GM18519 (cell line): ENCODE data around the gene RNF130.
"Not testable (repeated sequence)": the region's sequence is repeated elsewhere in the genome, so short reads cannot be mapped to it uniquely, and the experiment has no call there.

Source experiments
- ATAC-seq: cut with Tn5 transposase; IDR thresholded peaks from one replicate; pipeline ENCODE4 v1.9.1; 2021; ENCODE audit warnings: mild to moderate bottlenecking, moderate library complexity; ENCODE audit not compliant: unreplicated experiment, low FRiP score

The RNF130 gene

GRCh38 chr5:180026734-180027458 lies 44.7 kb downstream of the RNF130 start:
- no peak for ATAC-seq

- ATAC-seq = no peak
Measured at GRCh38 chr5:180026320-180026719, 45.2 kb downstream of the RNF130 start.

GRCh38 chr5:180021900-180022299 lies 49.7 kb downstream of the RNF130 start:
- ATAC-seq = no peak

GRCh38 chr5:180020176-180020575 lies 51.4 kb downstream of the RNF130 start:
- ATAC-seq = no peak

GRCh38 chr5:180018347-180019060 lies 53.1 kb downstream of the RNF130 start:
- ATAC-seq = no peak

- ATAC-seq = not testable (repeated sequence)
Measured at GRCh38 chr5:180015523-180015922, 56.0 kb downstream of the RNF130 start.

GRCh38 chr5:180013678-180014077 lies 57.9 kb downstream of the RNF130 start:
- ATAC-seq = no peak

GRCh38 chr5:180012316-180012715 lies 59.2 kb downstream of the RNF130 start:
- ATAC-seq = no peak

- no peak for ATAC-seq
Measured at GRCh38 chr5:180010636-180011035, 60.9 kb downstream of the RNF130 start.

- no peak for ATAC-seq
Measured at GRCh38 chr5:180009581-180009980, 62.0 kb downstream of the RNF130 start.

GRCh38 chr5:180008433-180008832 lies 63.1 kb downstream of the RNF130 start:
- ATAC-seq = no peak

- no peak for ATAC-seq
Measured at GRCh38 chr5:180007582-180007981, 64.0 kb downstream of the RNF130 start.

- no peak for ATAC-seq
Measured at GRCh38 chr5:180006141-180006540, 65.4 kb downstream of the RNF130 start.

- ATAC-seq = no peak
Measured at GRCh38 chr5:180003127-180003526, 68.4 kb downstream of the RNF130 start.

GRCh38 chr5:180001742-180002141 lies 69.8 kb downstream of the RNF130 start:
- no peak for ATAC-seq

GRCh38 chr5:180001136-180001535 lies 70.4 kb downstream of the RNF130 start:
- no peak for ATAC-seq

GRCh38 chr5:179998485-179998884 lies 73.1 kb downstream of the RNF130 start:
- ATAC-seq = no peak

GRCh38 chr5:179994583-179995323 lies 76.8 kb downstream of the RNF130 start:
- ATAC-seq = no peak

- not testable (repeated sequence) for ATAC-seq
Measured at GRCh38 chr5:179992855-179993254, 78.7 kb downstream of the RNF130 start.

GRCh38 chr5:179991106-179991505 lies 80.5 kb downstream of the RNF130 start:
- ATAC-seq = no peak

GRCh38 chr5:179990525-179990924 lies 81.0 kb downstream of the RNF130 start:
- ATAC-seq = not testable (repeated sequence)
